ENCODE measurements around the gene HES3.

HES3 gene

DNA sequence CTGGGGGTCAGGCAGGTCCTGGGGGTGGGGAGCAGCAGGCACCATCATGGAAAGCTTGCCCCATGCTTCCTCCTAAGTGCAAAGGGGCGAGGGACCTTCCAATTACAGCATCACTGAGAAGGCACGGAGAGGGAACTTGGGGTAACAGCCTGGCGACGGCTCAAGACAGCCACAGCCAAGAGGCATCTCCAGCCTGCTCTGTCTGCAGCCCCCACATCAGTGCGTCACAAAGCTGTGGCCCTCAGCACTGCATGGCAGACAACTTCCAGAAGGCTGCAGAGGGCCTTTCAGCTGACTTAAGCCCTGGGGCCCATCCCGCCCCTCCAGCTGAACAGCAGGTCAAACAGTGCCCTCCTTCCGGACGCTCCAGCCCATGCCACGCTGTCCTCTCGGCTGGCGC is 30.1 kb downstream of the HES3 start:
- TF ChIP-seq, protein P1, sequence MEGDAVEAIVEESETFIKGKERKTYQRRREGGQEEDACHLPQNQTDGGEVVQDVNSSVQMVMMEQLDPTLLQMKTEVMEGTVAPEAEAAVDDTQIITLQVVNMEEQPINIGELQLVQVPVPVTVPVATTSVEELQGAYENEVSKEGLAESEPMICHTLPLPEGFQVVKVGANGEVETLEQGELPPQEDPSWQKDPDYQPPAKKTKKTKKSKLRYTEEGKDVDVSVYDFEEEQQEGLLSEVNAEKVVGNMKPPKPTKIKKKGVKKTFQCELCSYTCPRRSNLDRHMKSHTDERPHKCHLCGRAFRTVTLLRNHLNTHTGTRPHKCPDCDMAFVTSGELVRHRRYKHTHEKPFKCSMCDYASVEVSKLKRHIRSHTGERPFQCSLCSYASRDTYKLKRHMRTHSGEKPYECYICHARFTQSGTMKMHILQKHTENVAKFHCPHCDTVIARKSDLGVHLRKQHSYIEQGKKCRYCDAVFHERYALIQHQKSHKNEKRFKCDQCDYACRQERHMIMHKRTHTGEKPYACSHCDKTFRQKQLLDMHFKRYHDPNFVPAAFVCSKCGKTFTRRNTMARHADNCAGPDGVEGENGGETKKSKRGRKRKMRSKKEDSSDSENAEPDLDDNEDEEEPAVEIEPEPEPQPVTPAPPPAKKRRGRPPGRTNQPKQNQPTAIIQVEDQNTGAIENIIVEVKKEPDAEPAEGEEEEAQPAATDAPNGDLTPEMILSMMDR (conservative IDR thresholded peaks at IDR 0.05): no peak
- TF ChIP-seq ZFX (IDR thresholded peaks at IDR 0.05): no peak
- H3K27ac ChIP-seq: no peak overlapping the region

GRCh38 chr1:6274622-6275139 is 30.7 kb downstream of the HES3 start:
- TF ChIP-seq, protein P1 (conservative IDR thresholded peaks at IDR 0.05): no peak
- no peak for TF ChIP-seq ZFX (IDR thresholded peaks at IDR 0.05)
- no peak overlapping the region for H3K27ac ChIP-seq

DNA sequence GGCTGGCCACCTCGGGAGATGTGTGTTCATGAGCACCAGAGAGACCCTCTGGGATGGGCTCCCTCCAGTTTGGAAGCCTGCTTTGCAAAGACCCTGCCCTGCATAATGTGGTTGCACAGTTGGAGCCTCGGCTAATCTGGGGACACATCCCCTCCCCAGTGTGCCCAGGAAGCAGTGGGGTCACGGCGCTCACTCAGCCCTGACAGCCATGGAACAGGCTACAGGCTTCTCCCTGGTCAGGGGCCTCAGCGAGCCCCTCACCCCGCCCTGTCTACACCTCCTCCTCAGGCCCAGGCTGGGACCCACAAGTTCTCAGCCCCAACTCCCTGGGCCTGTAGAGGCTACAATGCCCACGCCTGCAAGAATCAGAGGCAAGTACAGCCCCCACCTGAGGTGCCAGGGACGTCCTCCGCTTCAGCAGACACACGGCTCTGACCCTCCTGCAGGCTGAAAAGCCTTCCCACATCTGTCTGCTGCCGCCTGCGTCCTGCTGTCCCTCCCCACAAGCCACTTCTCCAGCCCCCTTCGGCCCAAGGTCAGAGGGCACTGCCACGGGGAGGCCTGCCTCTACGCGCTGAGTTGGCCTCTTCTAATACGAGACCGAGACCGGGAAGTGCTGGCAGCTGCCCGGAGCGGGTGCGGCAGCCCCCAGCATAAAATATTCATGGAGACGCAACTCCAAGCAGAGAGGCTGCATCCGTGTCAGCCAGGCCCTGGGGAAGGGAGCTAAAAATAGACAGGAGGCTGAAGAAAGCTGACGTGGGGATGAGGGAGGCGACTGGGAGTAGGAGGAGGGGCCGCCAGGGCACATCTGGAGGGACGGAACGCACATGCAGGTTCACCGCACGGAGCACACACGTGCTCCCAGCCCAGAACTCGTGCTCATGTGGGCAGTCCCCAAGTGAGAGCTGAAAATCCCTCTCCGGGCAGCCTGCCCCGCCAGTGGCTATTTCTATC is 32.1 kb downstream of the HES3 start:
- no peak overlapping the region for H3K27ac ChIP-seq
- TF ChIP-seq ZFX (IDR thresholded peaks at IDR 0.05): no peak
- TF ChIP-seq, protein P1 (conservative IDR thresholded peaks at IDR 0.05): no peak

- H3K27ac ChIP-seq: no peak overlapping the region
- TF ChIP-seq, protein P1 (conservative IDR thresholded peaks at IDR 0.05): no peak
- no peak for TF ChIP-seq ZFX (IDR thresholded peaks at IDR 0.05)
These were observed 33.0 kb downstream of the HES3 start for GRCh38 chr1:6276811-6277555.

GRCh38 chr1:6278263-6278662 is 34.3 kb downstream of the HES3 start:
- H3K27ac ChIP-seq: no peak overlapping the region
- TF ChIP-seq ZFX (IDR thresholded peaks at IDR 0.05): no peak
- TF ChIP-seq, protein P1 (conservative IDR thresholded peaks at IDR 0.05): no peak

GRCh38 chr1:6279066-6279465 is 35.1 kb downstream of the HES3 start:
- H3K27ac ChIP-seq: no peak overlapping the region
- no peak for TF ChIP-seq ZFX (IDR thresholded peaks at IDR 0.05)
- TF ChIP-seq, protein P1 (conservative IDR thresholded peaks at IDR 0.05): no peak

Data from C4-2B (cell line).